Measurements from ENCODE around the gene SUSD3. TPM values are rescaled to one million over a fixed set of nuclear protein-coding genes. Genes with fewer than 3 reads are reported as not detected.
A peak's percentile ranks its signal among the peaks of the same experiment; 100 is the strongest.

The SUSD3 gene
- total RNA-seq, 3 donors from 2014 or later, result 1.3 to 52.4 (median 45.9) TPM

DNA sequence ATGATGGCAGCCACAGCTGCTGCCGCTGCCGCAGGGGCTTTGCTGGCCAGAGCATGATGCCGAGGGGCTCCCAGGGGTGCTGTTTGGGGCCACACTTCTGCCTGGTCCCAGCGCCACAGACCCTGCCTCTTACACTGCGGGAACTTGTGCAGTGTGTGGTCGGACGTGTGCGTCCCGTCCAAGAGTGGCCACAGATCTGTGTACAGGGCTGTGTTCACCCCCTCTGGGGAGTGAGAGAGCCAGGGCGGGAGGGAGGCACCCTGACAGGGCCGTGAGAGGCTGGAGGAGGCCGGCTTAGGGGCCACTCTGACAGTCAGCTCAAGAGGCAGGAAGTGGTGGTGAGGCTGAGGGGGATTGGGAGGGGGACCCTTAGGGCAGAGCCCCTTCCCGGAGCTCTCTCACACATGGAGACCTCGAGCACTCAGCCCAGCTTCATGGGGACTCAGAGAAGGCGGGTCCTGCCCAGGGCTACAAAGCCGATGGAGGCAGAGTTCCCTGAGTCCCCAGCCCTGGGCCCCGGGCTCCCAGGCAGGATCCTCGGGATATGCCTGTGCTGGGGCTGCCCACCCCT is 24.4 kb downstream of the SUSD3 start:
- Histone ChIP-seq H3K9me3 (no peaks in the 10 kb centered on the region), H3K36me3 (no peaks in the 10 kb centered on the region), H3K27ac (peak overlapping the region in 1 of 2 donors; percentile 10), H3K27me3 (no peaks in the 10 kb centered on the region), H3K4me3 (no peak overlapping the region), H3K4me1 (no peaks in the 10 kb centered on the region)
- TF ChIP-seq, protein P1, sequence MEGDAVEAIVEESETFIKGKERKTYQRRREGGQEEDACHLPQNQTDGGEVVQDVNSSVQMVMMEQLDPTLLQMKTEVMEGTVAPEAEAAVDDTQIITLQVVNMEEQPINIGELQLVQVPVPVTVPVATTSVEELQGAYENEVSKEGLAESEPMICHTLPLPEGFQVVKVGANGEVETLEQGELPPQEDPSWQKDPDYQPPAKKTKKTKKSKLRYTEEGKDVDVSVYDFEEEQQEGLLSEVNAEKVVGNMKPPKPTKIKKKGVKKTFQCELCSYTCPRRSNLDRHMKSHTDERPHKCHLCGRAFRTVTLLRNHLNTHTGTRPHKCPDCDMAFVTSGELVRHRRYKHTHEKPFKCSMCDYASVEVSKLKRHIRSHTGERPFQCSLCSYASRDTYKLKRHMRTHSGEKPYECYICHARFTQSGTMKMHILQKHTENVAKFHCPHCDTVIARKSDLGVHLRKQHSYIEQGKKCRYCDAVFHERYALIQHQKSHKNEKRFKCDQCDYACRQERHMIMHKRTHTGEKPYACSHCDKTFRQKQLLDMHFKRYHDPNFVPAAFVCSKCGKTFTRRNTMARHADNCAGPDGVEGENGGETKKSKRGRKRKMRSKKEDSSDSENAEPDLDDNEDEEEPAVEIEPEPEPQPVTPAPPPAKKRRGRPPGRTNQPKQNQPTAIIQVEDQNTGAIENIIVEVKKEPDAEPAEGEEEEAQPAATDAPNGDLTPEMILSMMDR (IDR thresholded peaks at IDR 0.05), result no peak
- TF ChIP-seq POLR2A (IDR thresholded peaks at IDR 0.05) (no peak), POLR2AphosphoS5 (IDR thresholded peaks at IDR 0.05) (no peak)
- DNase-seq (ENCODE audit: low spot score in 2 of 2), result peak in 1 of 2 donors; percentile 45
- intact Hi-C loops (cut with DNase I; ENCODE audit: low total_unique reads), result no loop called here

DNA sequence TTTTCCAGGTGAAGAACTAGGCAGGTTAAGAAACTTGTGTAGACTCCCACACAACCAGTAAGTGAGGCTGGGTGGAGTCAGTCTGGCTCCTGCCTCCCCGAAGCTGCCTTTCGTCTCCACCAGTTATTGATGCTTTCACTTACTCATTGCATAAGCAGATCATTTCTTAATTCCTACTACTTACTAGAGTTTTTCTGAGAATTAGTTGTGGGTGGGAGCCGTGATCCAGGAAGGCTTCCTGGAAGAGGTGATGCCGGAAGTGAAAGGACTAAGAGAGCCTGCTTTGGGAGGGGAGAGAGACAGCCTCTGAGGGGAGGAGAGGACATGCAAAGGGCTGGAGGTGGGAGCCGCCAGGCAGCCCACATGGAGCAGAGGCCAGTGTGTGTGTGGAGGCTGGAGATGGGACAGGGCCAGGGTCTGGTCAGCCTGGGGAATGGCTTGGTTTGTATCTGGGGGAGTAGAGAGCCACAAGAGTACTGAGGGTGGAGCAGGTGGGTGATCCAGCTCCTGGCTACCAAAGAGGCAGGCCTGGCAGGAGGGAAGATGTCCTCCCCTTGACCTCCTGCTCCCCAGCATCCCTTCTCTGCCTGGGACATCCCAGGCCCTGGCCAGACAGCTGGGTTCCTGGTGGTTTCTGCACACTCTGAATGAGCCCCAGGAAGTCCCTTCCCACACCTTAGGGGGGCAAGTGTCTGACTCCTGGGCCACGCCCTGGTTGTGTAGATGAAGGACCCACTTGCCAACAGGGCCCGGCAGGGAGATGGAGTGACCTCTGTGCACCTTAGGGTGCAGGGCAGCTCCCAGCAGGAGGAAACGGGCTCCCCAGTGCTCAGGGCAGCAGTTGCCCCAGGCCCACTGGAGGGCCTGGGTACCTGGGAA is 25.3 kb downstream of the SUSD3 start:
- no peaks in the 10 kb centered on the region for H3K9me3 ChIP-seq
- H3K27ac ChIP-seq, result no peak overlapping the region
- H3K27me3 ChIP-seq, result no peaks in the 10 kb centered on the region
- peak in 1 of 2 donors; percentile 12 for DNase-seq (ENCODE audit: low spot score in 2 of 2)
- intact Hi-C loops (cut with DNase I; ENCODE audit: low total_unique reads), result no loop called here
- H3K36me3 ChIP-seq, result no peaks in the 10 kb centered on the region
- no peak overlapping the region for H3K4me3 ChIP-seq
- H3K4me1 ChIP-seq, result no peaks in the 10 kb centered on the region
- TF ChIP-seq POLR2AphosphoS5 (IDR thresholded peaks at IDR 0.05), result no peak
- TF ChIP-seq POLR2A (IDR thresholded peaks at IDR 0.05), result no peak
- TF ChIP-seq, protein P1 (IDR thresholded peaks at IDR 0.05), result no peak

DNA sequence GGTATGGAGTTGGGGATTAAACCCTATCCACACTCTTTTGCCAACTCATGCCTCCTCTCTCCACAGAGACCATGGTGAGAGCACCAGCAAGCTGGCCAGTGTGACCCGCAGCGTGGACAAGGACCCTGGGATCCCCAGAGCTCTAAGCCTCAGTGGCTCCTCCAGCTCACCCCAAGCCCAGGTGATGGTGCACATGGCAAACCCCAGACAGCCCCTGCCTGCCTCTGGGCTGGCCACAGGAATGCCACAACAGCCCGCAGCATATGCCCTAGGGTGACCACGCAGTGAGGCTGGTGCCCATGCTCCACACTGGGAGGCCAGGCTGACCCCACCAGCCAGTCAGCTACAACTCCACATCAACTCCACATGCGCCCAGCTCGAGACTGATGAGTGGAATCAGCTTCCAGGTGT is 26.0 kb downstream of the SUSD3 start:
- Histone ChIP-seq H3K4me3 (no peak overlapping the region), H3K36me3 (no peaks in the 10 kb centered on the region), H3K27me3 (no peaks in the 10 kb centered on the region), H3K4me1 (no peaks in the 10 kb centered on the region), H3K9me3 (no peaks in the 10 kb centered on the region), H3K27ac (no peak overlapping the region)
- intact Hi-C loops (cut with DNase I; ENCODE audit: low total_unique reads), result no loop called here
- DNase-seq (ENCODE audit: low spot score in 2 of 2), result peak in 1 of 2 donors; percentile 40
- TF ChIP-seq POLR2AphosphoS5 (IDR thresholded peaks at IDR 0.05) (no peak), POLR2A (IDR thresholded peaks at IDR 0.05) (no peak)
- TF ChIP-seq, protein P1 (IDR thresholded peaks at IDR 0.05), result no peak

DNA sequence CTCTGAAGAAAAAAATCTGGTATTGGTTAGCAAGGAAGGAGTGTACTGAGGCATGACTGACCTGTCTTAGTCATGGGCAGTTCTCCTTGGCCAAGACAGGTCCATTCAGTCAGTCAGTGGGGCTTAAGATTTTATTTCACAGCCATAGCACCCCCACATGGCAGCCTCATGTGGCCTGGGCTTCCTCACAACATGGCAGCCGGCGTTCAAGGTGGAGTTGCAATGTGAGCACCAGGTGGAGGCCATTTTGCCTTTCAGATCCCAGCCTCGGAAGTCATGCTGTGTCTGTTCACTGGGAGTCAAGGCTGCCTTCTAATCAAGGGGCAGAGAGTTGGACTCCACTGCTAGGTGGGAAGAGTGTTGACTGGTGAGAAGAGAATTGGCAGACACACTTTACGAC is 27.2 kb downstream of the SUSD3 start:
- peak in 1 of 2 donors; percentile 31 for DNase-seq (ENCODE audit: low spot score in 2 of 2)
- H3K9me3 ChIP-seq, result no peaks in the 10 kb centered on the region
- no peaks in the 10 kb centered on the region for H3K36me3 ChIP-seq
- no peaks in the 10 kb centered on the region for H3K4me1 ChIP-seq
- no peak for TF ChIP-seq POLR2A (IDR thresholded peaks at IDR 0.05)
- TF ChIP-seq, protein P1 (IDR thresholded peaks at IDR 0.05), result no peak
- TF ChIP-seq POLR2AphosphoS5 (IDR thresholded peaks at IDR 0.05), result no peak
- no peak overlapping the region for H3K27ac ChIP-seq
- H3K27me3 ChIP-seq, result no peaks in the 10 kb centered on the region
- H3K4me3 ChIP-seq, result no peak overlapping the region
- intact Hi-C loops (cut with DNase I; ENCODE audit: low total_unique reads), result no loop called here

Measured in breast epithelium (tissue), 4 donors.